NCI-H345 treated with DMSO at 0.1 percent for 48 hours (cell line): ENCODE results near the gene IFI27.
A peak's percentile ranks its signal among the peaks of the same experiment; 100 is the strongest.

Experiments
- DNase-seq: peaks from one replicate; lab custom pipeline; 2025; ENCODE audit not compliant: unreplicated experiment; lab: John Stamatoyannopoulos, UW

Gene IFI27

GRCh38 chr14:94124582-94125377 lies 14.2 kb downstream of the IFI27 start:
- DNase-seq: no peak

GRCh38 chr14:94125659-94126418 lies 15.3 kb downstream of the IFI27 start:
- no peak for DNase-seq

- DNase-seq: no peak
These were observed 15.8 kb downstream of the IFI27 start for GRCh38 chr14:94126419-94126677.

GRCh38 chr14:94126800-94127199 lies 16.3 kb downstream of the IFI27 start:
- no peak for DNase-seq

GRCh38 chr14:94127330-94127729 lies 16.8 kb downstream of the IFI27 start:
- no peak for DNase-seq

- DNase-seq: no peak
These were observed 17.8 kb downstream of the IFI27 start for GRCh38 chr14:94128216-94128839.

GRCh38 chr14:94129111-94129757 lies 18.7 kb downstream of the IFI27 start, which contains the start of gene IFI27L2:
IFI27L2 (minus strand) TSS chr14:94129604; CDS start chr14:94129564, 40 bp downstream.
- DNase-seq: peak; percentile 73

GRCh38 chr14:94129758-94130414 lies 19.4 kb downstream of the IFI27 start:
- DNase-seq: peak; percentile 58

- DNase-seq: peak; percentile 48
These were observed 21.9 kb downstream of the IFI27 start for GRCh38 chr14:94132285-94132887.

- DNase-seq: no peak
These were observed 24.9 kb downstream of the IFI27 start for GRCh38 chr14:94135476-94135875.

- peak; percentile 57 for DNase-seq
These were observed 26.2 kb downstream of the IFI27 start for GRCh38 chr14:94136575-94137331.

GRCh38 chr14:94138251-94138650 lies 27.7 kb downstream of the IFI27 start:
- no peak for DNase-seq

- no peak for DNase-seq
These were observed 28.5 kb downstream of the IFI27 start for GRCh38 chr14:94139006-94139405.

- no peak for DNase-seq
These were observed 28.9 kb downstream of the IFI27 start for GRCh38 chr14:94139421-94139820.

GRCh38 chr14:94142247-94142646 lies 31.7 kb downstream of the IFI27 start:
- no peak for DNase-seq

- no peak for DNase-seq
These were observed 32.3 kb downstream of the IFI27 start for GRCh38 chr14:94142836-94143235.

- DNase-seq: no peak
These were observed 32.7 kb downstream of the IFI27 start for GRCh38 chr14:94143239-94143638.

GRCh38 chr14:94143711-94144110 lies 33.2 kb downstream of the IFI27 start:
- no peak for DNase-seq

- no peak for DNase-seq
These were observed 34.2 kb downstream of the IFI27 start for GRCh38 chr14:94144765-94145164.
